Activated naive CD8-positive, alpha-beta T cell treated with anti-CD3 and anti-CD28 coated beads, Interleukin-2, amount 50 U/mL, for 16 hours (primary cell): ENCODE measurements around the gene RAPGEF2.
"Not testable (repeated sequence)": the region's sequence is repeated elsewhere in the genome, so short reads cannot be mapped to it uniquely, and the experiment has no call there.

Experiments
- DNase-seq: peaks from one replicate; pipeline ENCODE4 v3.0.0-alpha.2; 2020; ENCODE audit warnings: low read depth, low spot score

RAPGEF2 gene, protein sequence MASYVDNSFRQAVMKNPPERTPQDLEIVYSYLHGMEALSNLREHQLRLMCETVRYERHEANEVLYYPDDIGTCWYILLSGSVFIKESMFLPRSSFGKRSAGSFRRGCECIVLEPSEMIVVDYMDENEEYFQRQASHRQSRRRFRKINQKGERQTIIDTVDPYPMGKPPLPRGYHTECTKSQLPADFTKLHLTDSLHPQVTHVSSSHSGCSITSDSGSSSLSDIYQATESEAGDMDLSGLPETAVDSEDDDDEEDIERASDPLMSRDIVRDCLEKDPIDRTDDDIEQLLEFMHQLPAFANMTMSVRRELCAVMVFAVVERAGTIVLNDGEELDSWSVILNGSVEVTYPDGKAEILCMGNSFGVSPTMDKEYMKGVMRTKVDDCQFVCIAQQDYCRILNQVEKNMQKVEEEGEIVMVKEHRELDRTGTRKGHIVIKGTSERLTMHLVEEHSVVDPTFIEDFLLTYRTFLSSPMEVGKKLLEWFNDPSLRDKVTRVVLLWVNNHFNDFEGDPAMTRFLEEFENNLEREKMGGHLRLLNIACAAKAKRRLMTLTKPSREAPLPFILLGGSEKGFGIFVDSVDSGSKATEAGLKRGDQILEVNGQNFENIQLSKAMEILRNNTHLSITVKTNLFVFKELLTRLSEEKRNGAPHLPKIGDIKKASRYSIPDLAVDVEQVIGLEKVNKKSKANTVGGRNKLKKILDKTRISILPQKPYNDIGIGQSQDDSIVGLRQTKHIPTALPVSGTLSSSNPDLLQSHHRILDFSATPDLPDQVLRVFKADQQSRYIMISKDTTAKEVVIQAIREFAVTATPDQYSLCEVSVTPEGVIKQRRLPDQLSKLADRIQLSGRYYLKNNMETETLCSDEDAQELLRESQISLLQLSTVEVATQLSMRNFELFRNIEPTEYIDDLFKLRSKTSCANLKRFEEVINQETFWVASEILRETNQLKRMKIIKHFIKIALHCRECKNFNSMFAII (N-terminal part only)

GRCh38 chr4:159102622-159103383 lies at the start of gene RAPGEF2:
TSS of gene RAPGEF2 (plus strand) at chr4:159103079. CDS start at chr4:159104163, 1,084 bp downstream.
- DNase-seq: peak; percentile 67

DNA sequence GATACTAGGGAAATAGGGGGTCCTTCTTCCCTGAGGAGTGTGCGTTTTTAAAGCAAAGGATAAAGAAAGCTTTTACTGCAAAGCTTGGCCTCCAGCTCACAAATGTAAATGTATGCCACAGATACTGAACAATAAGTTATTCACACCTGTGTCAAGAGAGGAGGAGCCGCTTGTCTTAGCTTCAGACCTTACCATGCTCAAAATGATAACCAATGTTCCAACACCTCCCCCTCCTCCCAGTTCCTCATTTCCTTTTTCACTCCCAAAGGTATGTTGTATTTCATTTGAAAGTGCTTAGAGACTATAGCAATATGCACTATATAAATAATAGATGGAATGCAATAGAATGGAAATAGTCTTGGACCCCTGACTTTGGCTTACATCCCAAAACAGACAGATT lies 47.0 kb upstream of the RAPGEF2 start:
- DNase-seq: no peak

DNA sequence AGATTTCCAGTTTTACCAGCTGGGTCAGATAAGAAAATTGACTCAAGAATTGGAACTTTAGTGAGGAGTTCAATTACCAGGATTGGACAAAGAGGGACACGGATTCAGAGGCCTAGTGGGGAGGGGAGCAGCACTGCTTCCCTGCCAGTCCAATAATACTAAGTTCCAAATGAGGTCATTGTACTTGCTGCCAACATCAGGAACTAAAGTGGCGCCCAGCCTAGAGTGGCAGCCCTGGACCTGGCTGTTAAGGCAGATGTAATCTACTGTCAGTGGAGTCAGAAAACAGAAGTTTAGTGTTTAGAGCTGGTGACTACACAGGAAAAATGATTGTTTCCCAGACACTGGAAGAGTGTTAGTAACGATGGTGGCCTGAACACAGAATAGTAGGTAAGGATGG lies 42.7 kb upstream of the RAPGEF2 start:
- no peak for DNase-seq

- no peak for DNase-seq
These were observed 40.5 kb upstream of the RAPGEF2 start for GRCh38 chr4:159062381-159062780.

DNA sequence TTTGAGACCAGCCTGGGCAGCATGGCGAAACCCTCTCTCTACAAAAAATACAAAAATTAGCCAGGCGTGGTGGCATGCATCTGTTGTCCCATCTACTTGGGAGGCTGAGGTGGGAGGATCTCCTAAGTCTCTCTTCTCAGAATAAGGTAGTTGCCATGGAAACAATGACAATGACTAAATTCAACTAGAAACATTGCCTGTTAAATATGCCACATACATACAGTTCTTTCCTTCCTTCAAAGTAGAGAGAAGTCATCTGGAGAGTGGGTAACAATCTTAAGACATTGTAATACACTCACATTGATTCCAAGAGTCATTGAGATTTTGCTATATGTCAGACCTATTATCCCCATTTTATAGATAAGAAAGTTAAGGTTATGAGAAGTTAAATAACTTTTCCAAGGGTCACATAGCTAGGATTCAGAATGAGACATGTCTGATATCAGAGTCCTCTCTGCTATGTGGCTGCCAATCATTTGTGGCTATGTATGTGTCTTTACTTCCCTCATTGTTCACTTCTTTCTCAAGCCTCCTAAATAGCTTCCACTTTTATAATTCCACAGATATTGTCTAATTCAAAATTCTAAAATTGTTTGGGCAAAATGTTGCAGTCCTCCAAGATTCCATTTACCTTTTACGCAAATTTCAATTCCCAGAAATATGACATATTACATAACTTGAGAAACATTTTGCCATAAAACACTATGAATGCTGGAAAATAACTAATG lies 37.2 kb upstream of the RAPGEF2 start:
- no peak for DNase-seq

DNA sequence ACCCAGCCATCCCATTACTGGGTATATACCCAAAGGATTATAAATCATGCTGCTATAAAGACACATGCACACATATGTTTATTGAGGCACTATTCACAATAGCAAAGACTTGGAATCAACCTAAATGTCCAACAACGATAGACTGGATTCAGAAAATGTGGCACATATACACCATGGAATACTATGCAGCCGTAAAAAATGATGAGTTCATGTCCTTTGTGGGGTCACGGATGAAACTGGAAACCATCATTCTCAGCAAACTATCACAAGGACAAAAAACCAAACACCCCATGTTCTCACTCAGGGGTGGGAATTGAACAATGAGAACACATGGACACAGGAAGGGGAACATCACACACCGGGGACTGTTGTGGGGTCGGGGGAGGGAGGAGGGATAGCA lies 34.7 kb upstream of the RAPGEF2 start:
- not testable (repeated sequence) for DNase-seq

DNA sequence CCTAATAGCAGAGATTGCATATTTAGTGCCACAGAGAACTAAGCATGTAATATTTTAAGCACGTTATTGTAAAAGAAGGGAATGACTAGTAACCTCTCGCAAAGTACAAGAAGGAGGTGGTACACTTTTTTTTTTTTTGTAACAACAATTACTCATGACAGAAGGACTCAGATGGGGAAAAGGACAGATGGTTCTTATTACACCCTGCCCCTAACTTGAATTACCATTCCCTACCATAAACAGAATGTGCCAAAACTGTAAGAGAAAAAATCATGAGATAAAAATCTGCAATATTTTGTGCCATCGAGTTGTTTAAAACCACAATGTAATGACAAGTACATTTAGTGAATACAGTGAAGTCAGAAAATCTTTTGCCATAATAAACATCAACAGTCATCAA lies 33.0 kb upstream of the RAPGEF2 start:
- no peak for DNase-seq

GRCh38 chr4:159070742-159071141 lies 32.1 kb upstream of the RAPGEF2 start:
- DNase-seq: no peak

DNA sequence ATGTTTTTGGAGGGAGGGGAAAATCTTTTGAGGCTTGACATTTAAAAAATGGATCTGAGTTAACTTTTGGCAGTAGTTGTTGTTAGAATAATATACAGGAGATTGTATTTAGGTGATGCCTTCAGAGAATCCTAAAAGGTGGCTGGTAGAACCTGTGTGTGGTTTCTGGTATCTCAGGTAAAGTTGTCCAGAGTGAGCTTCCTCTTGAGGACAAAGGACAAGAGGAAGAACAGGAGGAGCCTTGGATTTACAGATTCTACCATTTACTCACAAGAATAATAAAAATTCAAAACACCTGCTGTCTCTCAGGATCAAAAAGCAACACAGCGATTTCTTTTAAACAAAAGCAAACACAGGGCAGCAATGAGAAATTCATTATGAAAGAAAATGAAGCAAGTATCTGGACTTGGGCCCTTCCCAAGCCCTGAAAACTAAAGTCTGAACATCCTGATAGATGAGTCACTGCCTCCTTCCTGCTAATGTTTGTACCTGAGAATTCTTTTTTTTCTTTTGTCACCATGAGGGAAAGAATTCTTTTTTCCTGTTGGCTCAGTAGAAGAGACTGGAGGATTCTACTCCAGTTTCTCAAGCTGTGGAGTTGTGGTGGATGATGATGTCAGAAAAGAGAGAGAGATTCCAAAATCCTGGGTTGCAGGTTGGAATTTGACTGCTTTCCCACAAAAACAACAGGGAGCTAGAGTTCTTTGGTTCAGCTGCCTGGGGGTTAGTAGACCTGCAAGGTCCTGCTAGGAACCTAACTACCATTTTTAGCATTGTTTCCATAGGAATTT lies 31.5 kb upstream of the RAPGEF2 start:
- no peak for DNase-seq

GRCh38 chr4:159071969-159072765 lies 30.7 kb upstream of the RAPGEF2 start:
- no peak for DNase-seq

DNA sequence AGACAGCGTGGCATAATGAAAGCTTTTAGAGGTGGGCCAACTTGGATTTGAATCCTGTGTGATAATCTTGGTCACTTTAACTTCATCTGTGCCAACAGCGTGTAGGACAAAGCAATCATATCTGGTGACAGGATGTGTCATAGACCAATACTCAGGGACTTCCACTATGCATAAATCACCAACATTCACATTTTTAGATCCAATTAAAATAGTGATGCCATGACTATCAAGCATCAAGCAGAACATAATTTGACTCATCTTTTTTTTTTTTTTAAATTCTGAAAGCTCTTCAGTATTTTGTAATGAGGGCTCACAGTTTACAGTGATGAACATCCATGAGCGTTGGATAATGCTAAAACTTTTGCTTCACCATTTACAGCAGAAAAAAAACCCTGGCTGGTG lies 27.3 kb upstream of the RAPGEF2 start:
- no peak for DNase-seq

DNA sequence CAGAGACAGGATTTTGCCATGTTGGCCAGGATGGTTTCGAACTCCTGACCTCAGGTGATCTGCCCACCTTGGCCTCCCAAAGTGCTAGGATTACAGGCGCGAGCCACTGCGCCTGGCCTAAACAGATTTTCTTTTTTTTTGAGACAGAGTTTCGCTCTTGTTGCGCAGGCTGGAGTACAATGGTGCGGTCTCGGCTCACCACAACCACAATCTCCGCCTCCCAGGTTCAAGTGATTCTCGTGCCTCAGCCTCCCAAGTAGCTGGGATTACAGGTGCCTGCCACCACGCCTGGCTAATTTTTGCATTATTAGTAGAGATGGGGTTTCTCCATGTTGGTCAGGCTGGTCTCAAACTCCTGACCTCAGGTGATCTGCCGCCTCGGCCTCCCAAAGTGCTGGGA lies 25.9 kb upstream of the RAPGEF2 start:
- not testable (repeated sequence) for DNase-seq

GRCh38 chr4:159077702-159078495 lies 25.0 kb upstream of the RAPGEF2 start:
- DNase-seq: no peak

DNA sequence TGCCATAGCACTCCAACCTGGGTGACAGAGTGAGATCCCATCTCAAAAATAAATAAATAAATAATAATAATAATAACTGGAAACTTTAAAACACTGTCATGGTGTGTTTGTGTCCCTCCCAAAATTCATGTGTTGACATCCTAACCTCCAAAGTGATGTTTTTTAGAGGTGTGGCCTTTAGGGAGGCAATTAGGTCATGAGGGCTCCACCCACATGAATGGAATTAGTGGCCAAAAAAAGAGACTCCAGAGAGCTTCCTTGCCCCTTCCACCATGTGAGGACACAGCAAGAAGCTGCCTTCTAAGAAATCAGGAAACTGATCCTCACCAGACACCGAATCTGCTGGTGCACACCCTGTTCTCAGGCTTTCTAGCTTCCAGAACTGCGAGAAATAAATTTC lies 23.8 kb upstream of the RAPGEF2 start:
- no peak for DNase-seq

- no peak for DNase-seq
These were observed 16.3 kb upstream of the RAPGEF2 start for GRCh38 chr4:159086606-159087005.

DNA sequence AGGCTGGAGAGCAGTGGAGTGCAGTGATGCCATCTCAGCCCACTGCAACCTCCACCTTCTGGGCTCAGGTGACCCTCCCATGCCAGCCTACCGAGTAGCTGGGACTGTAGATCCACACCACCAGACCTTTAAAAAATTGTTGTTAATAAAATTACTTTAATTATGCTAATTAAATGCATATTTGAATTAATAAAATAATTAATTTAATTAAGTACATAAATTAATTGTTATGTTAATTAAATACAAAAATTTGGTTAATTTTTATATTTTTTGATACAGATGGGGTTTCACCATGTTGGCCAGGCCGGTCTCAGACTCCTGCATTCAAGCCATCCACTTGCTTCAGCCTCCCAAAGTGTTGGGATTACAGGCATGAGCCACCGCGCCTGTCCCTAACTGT lies 12.6 kb upstream of the RAPGEF2 start:
- no peak for DNase-seq

GRCh38 chr4:159094156-159094555 lies 8.7 kb upstream of the RAPGEF2 start:
- DNase-seq: not testable (repeated sequence)

- no peak for DNase-seq
These were observed 6.4 kb upstream of the RAPGEF2 start for GRCh38 chr4:159096434-159096833.

DNA sequence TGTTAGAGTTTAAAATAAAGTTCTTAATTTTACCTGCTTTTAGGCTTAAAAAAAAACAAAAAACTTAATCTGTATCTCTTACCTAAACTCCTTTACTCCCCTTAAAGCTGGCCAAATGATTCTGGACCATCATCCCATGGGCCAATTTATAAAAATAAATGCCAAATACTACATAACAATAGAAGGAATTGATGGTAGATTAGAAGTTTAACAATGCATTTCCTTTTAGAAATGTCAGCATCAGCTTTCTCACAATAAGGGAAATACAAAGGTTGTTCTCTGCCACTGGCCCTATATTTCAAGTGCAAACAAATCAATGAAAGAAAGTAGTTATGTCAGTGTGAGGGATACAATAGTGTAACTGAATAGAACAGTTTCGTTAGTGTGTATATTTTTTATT lies 5.7 kb upstream of the RAPGEF2 start:
- DNase-seq: no peak
